ELF-1 (cell line): ENCODE data around the gene PTGS2.

Source experiments
- DNase-seq: peaks from one replicate; pipeline ENCODE4 v3.0.0-alpha.2; 2016; ENCODE audit warnings: low read depth, low spot score

Gene PTGS2

GRCh38 chr1:186680245-186681061, at the start of gene PTGS2:
Gene PTGS2 (minus strand): TSS chr1:186680423. CDS start chr1:186680290, 133 bp downstream.
- DNase-seq: peak; percentile 96

GRCh38 chr1:186722711-186723309, 42.6 kb upstream of the PTGS2 start:
- DNase-seq: no peak

- DNase-seq: no peak
Measured at GRCh38 chr1:186717286-186717685, 37.1 kb upstream of the PTGS2 start.

GRCh38 chr1:186715887-186716809, 35.9 kb upstream of the PTGS2 start:
- no peak for DNase-seq

- DNase-seq: peak; percentile 4
Measured at GRCh38 chr1:186710696-186711095, 30.5 kb upstream of the PTGS2 start.

- no peak for DNase-seq
Measured at GRCh38 chr1:186708694-186709097, 28.5 kb upstream of the PTGS2 start.

GRCh38 chr1:186703209-186703766, 23.1 kb upstream of the PTGS2 start:
- no peak for DNase-seq

GRCh38 chr1:186700722-186701121, 20.5 kb upstream of the PTGS2 start:
- DNase-seq: no peak

GRCh38 chr1:186699519-186699918, 19.3 kb upstream of the PTGS2 start:
- DNase-seq: no peak

- DNase-seq: no peak
Measured at GRCh38 chr1:186689907-186690306, 9.7 kb upstream of the PTGS2 start.

GRCh38 chr1:186689376-186689775, 9.2 kb upstream of the PTGS2 start:
- no peak for DNase-seq

GRCh38 chr1:186683652-186684410, 3.6 kb upstream of the PTGS2 start:
- no peak for DNase-seq

GRCh38 chr1:186682736-186683135, 2.5 kb upstream of the PTGS2 start:
- DNase-seq: no peak

GRCh38 chr1:186681801-186682200, 1.6 kb upstream of the PTGS2 start:
- no peak for DNase-seq

- DNase-seq: peak; percentile 3
Measured at GRCh38 chr1:186681121-186681520, 898 bp upstream of the PTGS2 start.

- no peak for DNase-seq
Measured at GRCh38 chr1:186679924-186680244, 339 bp downstream of the PTGS2 start.

- no peak for DNase-seq
Measured at GRCh38 chr1:186678155-186678554, 2.1 kb downstream of the PTGS2 start.

- DNase-seq: no peak
Measured at GRCh38 chr1:186672596-186672995, 7.6 kb downstream of the PTGS2 start.

- no peak for DNase-seq
Measured at GRCh38 chr1:186672131-186672530, 8.1 kb downstream of the PTGS2 start.

GRCh38 chr1:186671136-186671825, 8.9 kb downstream of the PTGS2 start:
- no peak for DNase-seq
